Measurements from ENCODE around the gene FIGN. TPM values are rescaled to one million over a fixed set of nuclear protein-coding genes. Genes with fewer than 3 reads are reported as not detected.

The FIGN gene
- total and polyA plus RNA-seq, 4 experiments from 2014 or later, result not detected

DNA sequence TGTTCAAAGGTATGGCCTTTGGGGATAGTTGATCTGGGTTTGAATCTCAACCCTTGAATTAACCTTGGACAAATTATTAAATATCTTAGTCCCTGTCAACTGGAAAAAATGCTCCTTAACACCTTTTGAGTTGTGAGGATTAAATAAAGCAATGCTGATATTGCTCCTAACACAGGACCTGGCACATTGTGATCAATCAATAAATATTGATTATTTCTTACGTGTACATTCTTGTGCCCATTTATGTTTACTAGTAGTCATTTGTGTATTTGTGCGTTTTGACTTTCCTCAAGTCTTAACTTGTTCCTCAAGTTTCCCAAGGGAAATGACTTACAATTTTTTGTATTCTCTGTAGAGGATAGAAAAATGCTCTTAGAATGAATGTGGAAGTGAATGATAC is 19.6 kb upstream of the FIGN start:
- Histone ChIP-seq H3K36me3 (ENCODE audit: insufficient read depth, low read length) (no peaks in the 10 kb centered on the region), H3K27me3 (ENCODE audit: insufficient read depth, low read length) (no peaks in the 10 kb centered on the region), H3K4me3 (ENCODE audit: low read length in 2 of 2) (no peak overlapping the region), H3K4me1 (ENCODE audit: insufficient read depth, low read length) (no peaks in the 10 kb centered on the region), H3K27ac (ENCODE audit: low read depth, low read length) (no peak overlapping the region), H3K9me3 (ENCODE audit: control insufficient read depth in 1 of 2, low read length in 2 of 2) (no peaks in the 10 kb centered on the region)
- intact Hi-C loops (cut with micrococcal nuclease), result no loop called here
- Mint-ChIP-seq H3K4me1 (no peaks in the 10 kb centered on the region), H3K36me3 (no peaks in the 10 kb centered on the region), H3K4me3 (no peak overlapping the region), H3K27ac (no peak overlapping the region), H3K9me3 (peaks cover 0 to 5% (median 0%) of the 10 kb centered on the region in 8 donors), H3K27me3 (no peaks in the 10 kb centered on the region)
- CTCF ChIA-PET (ENCODE audit: partially characterized antibody), result no interaction called here
- POLR2A ChIA-PET (ENCODE audit: partially characterized antibody), result no interaction called here
- DNase-seq, result no peak

DNA sequence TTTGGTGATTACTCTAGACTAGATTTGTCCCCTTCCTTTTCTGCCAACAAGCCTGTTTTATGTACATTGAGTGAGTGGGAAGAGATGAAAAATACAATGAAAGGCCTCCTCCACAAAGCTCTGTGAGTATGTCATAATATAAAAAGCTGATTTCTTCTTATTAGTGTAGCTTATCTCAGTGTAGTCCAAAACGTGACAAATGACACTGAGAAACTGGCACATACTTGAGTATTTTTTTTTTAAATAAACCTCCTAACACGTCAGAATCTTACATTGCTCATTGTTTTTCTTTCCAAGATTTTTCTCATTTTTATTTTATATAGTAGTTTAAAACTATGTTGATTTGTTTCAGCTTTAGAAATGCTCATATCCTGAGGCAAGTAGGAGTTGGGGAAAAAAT is 17.9 kb upstream of the FIGN start:
- Mint-ChIP-seq H3K27me3 (no peaks in the 10 kb centered on the region), H3K27ac (no peak overlapping the region), H3K4me1 (no peaks in the 10 kb centered on the region), H3K4me3 (no peak overlapping the region), H3K9me3 (peaks cover 0 to 9% (median 1%) of the 10 kb centered on the region in 8 donors), H3K36me3 (no peaks in the 10 kb centered on the region)
- H3K27ac ChIP-seq (ENCODE audit: low read depth, low read length), result no peak overlapping the region
- ChIA-PET POLR2A (ENCODE audit: partially characterized antibody) (no interaction called here), CTCF (ENCODE audit: partially characterized antibody) (no interaction called here)
- no peak for DNase-seq
- H3K36me3 ChIP-seq (ENCODE audit: insufficient read depth, low read length), result no peaks in the 10 kb centered on the region
- intact Hi-C loops (cut with micrococcal nuclease), result no loop called here
- H3K4me3 ChIP-seq (ENCODE audit: low read length in 2 of 2), result no peak overlapping the region
- no peaks in the 10 kb centered on the region for H3K9me3 ChIP-seq (ENCODE audit: control insufficient read depth in 1 of 2, low read length in 2 of 2)
- no peaks in the 10 kb centered on the region for H3K27me3 ChIP-seq (ENCODE audit: insufficient read depth, low read length)
- H3K4me1 ChIP-seq (ENCODE audit: insufficient read depth, low read length), result no peaks in the 10 kb centered on the region

DNA sequence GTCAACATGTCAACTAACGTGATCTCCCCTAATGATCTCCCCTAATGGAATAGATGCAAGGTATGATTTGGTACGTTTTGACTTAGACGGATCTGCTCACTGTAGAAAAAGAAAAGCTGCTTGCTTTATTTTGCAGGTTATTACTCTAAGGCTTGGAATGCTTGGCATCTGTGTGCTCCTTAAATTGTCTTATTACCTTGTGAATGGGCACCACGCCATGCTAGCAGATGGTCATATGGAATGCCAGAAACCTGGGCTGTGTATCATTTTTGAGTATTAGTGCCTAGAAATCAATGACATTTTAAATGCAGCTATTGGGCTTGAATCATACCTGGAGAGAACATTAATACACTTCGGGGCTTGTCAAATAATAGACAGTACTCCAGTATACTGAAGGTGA is 16.5 kb upstream of the FIGN start:
- DNase-seq, result no peak
- Mint-ChIP-seq H3K36me3 (no peaks in the 10 kb centered on the region), H3K9me3 (peaks cover 0 to 9% (median 2%) of the 10 kb centered on the region in 8 donors), H3K27ac (no peak overlapping the region), H3K4me3 (no peak overlapping the region), H3K4me1 (no peaks in the 10 kb centered on the region), H3K27me3 (no peaks in the 10 kb centered on the region)
- Histone ChIP-seq H3K4me3 (ENCODE audit: low read length in 2 of 2) (no peak overlapping the region), H3K36me3 (ENCODE audit: insufficient read depth, low read length) (no peaks in the 10 kb centered on the region), H3K4me1 (ENCODE audit: insufficient read depth, low read length) (no peaks in the 10 kb centered on the region), H3K9me3 (ENCODE audit: control insufficient read depth in 1 of 2, low read length in 2 of 2) (no peaks in the 10 kb centered on the region), H3K27ac (ENCODE audit: low read depth, low read length) (no peak overlapping the region), H3K27me3 (ENCODE audit: insufficient read depth, low read length) (no peaks in the 10 kb centered on the region)
- CTCF ChIA-PET (ENCODE audit: partially characterized antibody), result no interaction called here
- POLR2A ChIA-PET (ENCODE audit: partially characterized antibody), result no interaction called here
- intact Hi-C loops (cut with micrococcal nuclease), result no loop called here

DNA sequence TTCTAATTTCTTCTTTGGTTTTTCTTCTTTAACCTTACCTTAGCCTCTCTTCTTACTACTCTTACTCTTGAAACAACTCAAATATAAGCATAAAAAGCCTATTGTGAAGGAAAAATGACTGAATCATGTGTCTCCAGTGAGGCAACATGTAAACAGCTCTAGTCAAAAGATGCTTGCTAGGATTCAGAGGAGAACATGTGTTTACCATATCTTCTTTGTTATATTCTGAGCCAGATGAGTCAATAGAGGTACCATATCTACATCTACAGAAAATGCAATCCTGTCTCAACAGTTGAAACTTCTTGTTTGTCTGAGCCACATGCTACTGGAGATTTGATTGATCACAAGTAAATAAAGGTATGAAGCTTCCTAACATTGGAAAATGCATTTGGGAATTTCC is 15.9 kb upstream of the FIGN start:
- Histone ChIP-seq H3K4me3 (ENCODE audit: low read length in 2 of 2) (no peak overlapping the region), H3K27ac (ENCODE audit: low read depth, low read length) (no peak overlapping the region), H3K9me3 (ENCODE audit: control insufficient read depth in 1 of 2, low read length in 2 of 2) (no peaks in the 10 kb centered on the region), H3K36me3 (ENCODE audit: insufficient read depth, low read length) (no peaks in the 10 kb centered on the region), H3K27me3 (ENCODE audit: insufficient read depth, low read length) (no peaks in the 10 kb centered on the region), H3K4me1 (ENCODE audit: insufficient read depth, low read length) (no peaks in the 10 kb centered on the region)
- Mint-ChIP-seq H3K27ac (no peak overlapping the region), H3K9me3 (peaks cover 0 to 9% (median 3%) of the 10 kb centered on the region in 8 donors), H3K27me3 (no peaks in the 10 kb centered on the region), H3K4me1 (no peaks in the 10 kb centered on the region), H3K4me3 (no peak overlapping the region), H3K36me3 (no peaks in the 10 kb centered on the region)
- POLR2A ChIA-PET (ENCODE audit: partially characterized antibody), result no interaction called here
- no peak for DNase-seq
- CTCF ChIA-PET (ENCODE audit: partially characterized antibody), result no interaction called here
- intact Hi-C loops (cut with micrococcal nuclease), result no loop called here

DNA sequence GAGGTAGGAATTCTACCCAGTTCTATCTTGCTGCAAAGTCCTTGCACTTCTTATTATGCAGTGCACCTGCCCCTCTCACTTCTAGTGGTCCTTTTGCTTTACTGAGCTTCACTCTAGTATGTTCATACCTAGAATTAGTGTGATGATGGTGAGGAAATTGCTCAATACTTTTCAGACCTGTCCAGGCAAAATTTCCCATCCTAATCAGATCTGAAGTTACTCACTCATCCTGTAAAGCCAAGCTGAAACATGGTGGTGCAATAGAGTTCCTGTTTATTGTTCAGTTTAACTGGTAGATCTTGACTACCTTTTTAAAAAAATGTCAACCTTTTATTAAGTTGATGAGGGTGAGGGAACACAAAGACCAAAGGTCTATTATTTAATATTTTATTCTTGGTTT is 12.6 kb upstream of the FIGN start:
- Mint-ChIP-seq H3K36me3 (no peaks in the 10 kb centered on the region), H3K9me3 (peaks cover 0 to 14% (median 4%) of the 10 kb centered on the region in 8 donors), H3K27ac (no peak overlapping the region), H3K4me3 (no peak overlapping the region), H3K4me1 (no peaks in the 10 kb centered on the region), H3K27me3 (no peaks in the 10 kb centered on the region)
- Histone ChIP-seq H3K27me3 (ENCODE audit: insufficient read depth, low read length) (no peaks in the 10 kb centered on the region), H3K36me3 (ENCODE audit: insufficient read depth, low read length) (no peaks in the 10 kb centered on the region), H3K27ac (ENCODE audit: low read depth, low read length) (no peak overlapping the region), H3K4me1 (ENCODE audit: insufficient read depth, low read length) (no peaks in the 10 kb centered on the region), H3K4me3 (ENCODE audit: low read length in 2 of 2) (no peak overlapping the region), H3K9me3 (ENCODE audit: control insufficient read depth in 1 of 2, low read length in 2 of 2) (no peaks in the 10 kb centered on the region)
- ChIA-PET POLR2A (ENCODE audit: partially characterized antibody) (no interaction called here), CTCF (ENCODE audit: partially characterized antibody) (no interaction called here)
- intact Hi-C loops (cut with micrococcal nuclease), result no loop called here
- no peak for DNase-seq

DNA sequence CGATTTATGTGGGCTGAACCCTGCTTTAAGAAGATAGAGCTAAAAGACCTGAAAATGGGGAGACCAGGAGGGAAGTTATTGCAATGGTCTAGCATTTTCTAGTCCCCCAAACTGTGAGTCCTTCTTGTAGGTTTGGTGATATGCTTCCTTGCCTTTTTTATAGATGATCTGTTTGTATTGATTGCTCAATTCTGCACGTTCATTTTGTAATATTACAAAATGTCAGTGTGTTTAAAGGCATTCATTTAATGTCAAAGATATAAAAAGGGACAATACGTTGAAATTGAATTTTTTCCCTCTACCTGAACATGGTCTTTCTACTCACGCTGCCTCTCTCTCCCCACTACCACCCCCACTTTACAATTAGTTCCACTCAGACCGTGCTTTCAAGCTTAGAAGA is 5.6 kb upstream of the FIGN start:
- H3K27ac Mint-ChIP-seq, result no peak overlapping the region

DNA sequence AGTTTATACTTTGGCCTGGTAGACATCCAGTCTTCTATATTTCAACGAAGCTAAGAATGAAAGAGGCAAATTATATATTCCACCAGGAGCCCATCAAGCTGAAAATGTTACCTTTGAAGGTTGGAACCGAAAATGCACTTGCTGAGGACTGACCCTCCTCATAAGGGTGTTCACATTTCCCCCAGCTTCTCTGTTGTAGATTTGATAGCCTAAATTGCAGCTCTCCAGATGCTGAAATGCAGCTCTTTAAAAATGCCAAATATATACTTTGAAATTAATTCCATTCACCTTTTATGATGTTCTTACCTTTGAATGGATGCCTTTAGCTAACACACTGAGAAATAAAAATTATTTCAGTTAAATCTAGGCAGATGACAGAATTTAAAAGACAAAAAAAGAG is 1.8 kb upstream of the FIGN start:
- intact Hi-C loops (cut with micrococcal nuclease), result no loop called here
- Mint-ChIP-seq H3K36me3 (no peaks in the 10 kb centered on the region), H3K4me3 (no peak overlapping the region), H3K9me3 (peaks cover 0 to 14% (median 4%) of the 10 kb centered on the region in 8 donors), H3K27ac (no peak overlapping the region), H3K27me3 (peaks cover 14 to 16% of the 10 kb centered on the region in 2 donors), H3K4me1 (peaks cover 0 to 6% (median 4%) of the 10 kb centered on the region in 4 donors)
- Histone ChIP-seq H3K4me1 (ENCODE audit: insufficient read depth, low read length) (no peaks in the 10 kb centered on the region), H3K4me3 (ENCODE audit: low read length in 2 of 2) (no peak overlapping the region), H3K9me3 (ENCODE audit: control insufficient read depth in 1 of 2, low read length in 2 of 2) (no peaks in the 10 kb centered on the region), H3K27me3 (ENCODE audit: insufficient read depth, low read length) (no peaks in the 10 kb centered on the region), H3K36me3 (ENCODE audit: insufficient read depth, low read length) (no peaks in the 10 kb centered on the region), H3K27ac (ENCODE audit: low read depth, low read length) (no peak overlapping the region)
- ChIA-PET CTCF (ENCODE audit: partially characterized antibody) (no interaction called here), POLR2A (ENCODE audit: partially characterized antibody) (no interaction called here)
- no peak for DNase-seq

More for the DNA sequence above, 5.6 kb upstream of the FIGN start:
- Histone ChIP-seq H3K4me3 (ENCODE audit: low read length in 2 of 2) (no peak overlapping the region), H3K27me3 (ENCODE audit: insufficient read depth, low read length) (no peaks in the 10 kb centered on the region), H3K36me3 (ENCODE audit: insufficient read depth, low read length) (no peaks in the 10 kb centered on the region), H3K9me3 (ENCODE audit: control insufficient read depth in 1 of 2, low read length in 2 of 2) (no peaks in the 10 kb centered on the region), H3K4me1 (ENCODE audit: insufficient read depth, low read length) (no peaks in the 10 kb centered on the region), H3K27ac (ENCODE audit: low read depth, low read length) (no peak overlapping the region)
- no peak for DNase-seq
- Mint-ChIP-seq H3K9me3 (peaks cover 0 to 8% (median 4%) of the 10 kb centered on the region in 8 donors), H3K27me3 (peaks cover 4 to 6% of the 10 kb centered on the region in 2 donors), H3K36me3 (no peaks in the 10 kb centered on the region), H3K4me3 (no peak overlapping the region), H3K4me1 (no peaks in the 10 kb centered on the region)
- ChIA-PET POLR2A (ENCODE audit: partially characterized antibody) (no interaction called here), CTCF (ENCODE audit: partially characterized antibody) (no interaction called here)
- intact Hi-C loops (cut with micrococcal nuclease), result no loop called here

DNA sequence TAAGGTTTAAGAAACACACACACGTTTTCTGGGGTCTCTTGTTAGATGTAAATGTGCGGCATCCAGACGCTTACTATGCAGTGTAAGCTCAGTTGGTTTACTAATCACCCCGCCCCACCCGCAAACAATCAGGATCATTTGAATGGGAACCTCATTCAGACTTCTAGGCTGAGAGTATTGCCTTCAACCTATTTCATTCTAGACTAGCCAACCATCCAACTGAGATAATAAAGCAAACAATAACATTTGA is 1.3 kb upstream of the FIGN start:
- H3K36me3 Mint-ChIP-seq, result no peaks in the 10 kb centered on the region
- H3K36me3 ChIP-seq (ENCODE audit: insufficient read depth, low read length), result no peaks in the 10 kb centered on the region
- H3K27ac ChIP-seq (ENCODE audit: low read depth, low read length), result no peak overlapping the region
- H3K4me3 ChIP-seq (ENCODE audit: low read length in 2 of 2), result no peak overlapping the region
- DNase-seq, result no peak
- H3K27ac Mint-ChIP-seq, result no peak overlapping the region
- ChIA-PET POLR2A (ENCODE audit: partially characterized antibody) (no interaction called here), CTCF (ENCODE audit: partially characterized antibody) (no interaction called here)
- peaks cover 0 to 14% (median 4%) of the 10 kb centered on the region in 8 donors for H3K9me3 Mint-ChIP-seq
- no peaks in the 10 kb centered on the region for H3K4me1 ChIP-seq (ENCODE audit: insufficient read depth, low read length)
- no peaks in the 10 kb centered on the region for H3K9me3 ChIP-seq (ENCODE audit: control insufficient read depth in 1 of 2, low read length in 2 of 2)
- no peaks in the 10 kb centered on the region for H3K27me3 ChIP-seq (ENCODE audit: insufficient read depth, low read length)
- peaks cover 0 to 6% (median 4%) of the 10 kb centered on the region in 4 donors for H3K4me1 Mint-ChIP-seq
- peaks cover 14 to 16% of the 10 kb centered on the region in 2 donors for H3K27me3 Mint-ChIP-seq
- H3K4me3 Mint-ChIP-seq, result no peak overlapping the region
- intact Hi-C loops (cut with micrococcal nuclease), result no loop called here

Data from CD4-positive, alpha-beta memory T cell (primary cell).